H7 (cell line): ENCODE measurements around the gene KANSL1L. TPM values are rescaled to one million over a fixed set of nuclear protein-coding genes. Genes with fewer than 3 reads are reported as not detected.
A peak's percentile ranks its signal among the peaks of the same experiment; 100 is the strongest.

Experiments used
- DNase-seq: peaks from one replicate; pipeline ENCODE4 v3.0.0; 2012
- H3K27me3 ChIP-seq: 2 replicates; pipeline ENCODE4 v1.6.0; 2011; ENCODE audit warnings: mild to moderate bottlenecking, low read length; ENCODE audit not compliant: control insufficient read depth, insufficient read depth
- H3K36me3 ChIP-seq: replicated peaks from 2 replicates; pipeline ENCODE4 v1.5.1; 2011; ENCODE audit warnings: low read length; ENCODE audit not compliant: control insufficient read depth, insufficient read depth
- H3K4me3 ChIP-seq: 2 replicates; pipeline ENCODE4 v1.5.1; 2011; ENCODE audit warnings: low read depth, mild to moderate bottlenecking, control low read depth, low read length, moderate library complexity; ENCODE audit not compliant: insufficient read depth
- total RNA-seq: library from RNA; depleted of rRNA; stranded (reverse); fragments of >200 nt; shearing (Covaris generic); gene quantifications from 2 replicates; pipeline ENCODE4 v1.2.3, GENCODE V29; 2014

The KANSL1L gene
- total RNA-seq, 1 experiment from 2014 or later: 8.9 TPM

DNA sequence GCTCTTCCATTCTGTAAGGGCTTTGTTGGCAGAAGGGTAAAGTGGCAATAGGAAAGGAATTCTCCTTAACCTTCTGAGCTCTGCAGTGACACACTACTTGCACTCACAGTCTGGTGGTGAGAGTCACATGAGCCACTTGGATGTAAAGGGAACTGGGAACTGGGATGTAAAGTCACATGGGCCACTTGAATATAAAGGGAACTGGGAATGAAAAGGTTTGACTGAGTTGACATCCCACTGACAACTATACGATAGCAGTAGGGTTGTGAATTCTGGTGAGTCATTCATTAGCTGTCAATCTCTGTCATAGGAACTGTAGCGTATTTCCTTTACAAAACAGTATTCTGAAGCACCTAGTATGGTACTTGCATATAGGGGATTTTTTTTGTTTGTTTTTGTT is 163.3 kb downstream of the KANSL1L start:
- no peaks in the 10 kb centered on the region for H3K27me3 ChIP-seq
- peaks cover 6% of the 10 kb centered on the region for H3K36me3 ChIP-seq
- no peak overlapping the region for H3K4me3 ChIP-seq
- no peak for DNase-seq

GRCh38 chr2:210004881-210005280 is 166.3 kb downstream of the KANSL1L start:
- DNase-seq: no peak
- H3K4me3 ChIP-seq: no peak overlapping the region
- H3K36me3 ChIP-seq: peaks cover 4% of the 10 kb centered on the region
- no peaks in the 10 kb centered on the region for H3K27me3 ChIP-seq

- H3K4me3 ChIP-seq: peak overlapping the region; percentile 98
Observed at GRCh38 chr2:210003359-210003758, 167.8 kb downstream of the KANSL1L start.

GRCh38 chr2:210002158-210003157 is 168.8 kb downstream of the KANSL1L start, which contains the start of gene RPE:
Gene RPE (plus strand): TSS chr2:210002638. CDS start chr2:210002662, 24 bp downstream.
- Histone ChIP-seq H3K36me3 (peaks cover 2% of the 10 kb centered on the region; the same call in 1 of the 2 replicates), H3K4me3 (peak within 1 kb of the TSS; percentile 98), H3K27me3 (no peaks in the 10 kb centered on the region)
- peak; percentile 94 for DNase-seq

More at GRCh38 chr2:210003359-210003758, 167.8 kb downstream of the KANSL1L start:
- peaks cover 2% of the 10 kb centered on the region; the same call in 1 of the 2 replicates for H3K36me3 ChIP-seq
- no peak for DNase-seq
- no peaks in the 10 kb centered on the region for H3K27me3 ChIP-seq

- Histone ChIP-seq H3K27me3 (no peaks in the 10 kb centered on the region), H3K36me3 (peaks cover 2% of the 10 kb centered on the region; the same call in 1 of the 2 replicates), H3K4me3 (no peak overlapping the region)
- no peak for DNase-seq
Observed at GRCh38 chr2:210000464-210001324, 170.5 kb downstream of the KANSL1L start.

GRCh38 chr2:209998596-209998995 is 172.6 kb downstream of the KANSL1L start:
- no peaks in the 10 kb centered on the region for H3K36me3 ChIP-seq
- no peak for DNase-seq
- H3K27me3 ChIP-seq: no peaks in the 10 kb centered on the region
- no peak overlapping the region for H3K4me3 ChIP-seq

- H3K4me3 ChIP-seq: no peak overlapping the region
- H3K27me3 ChIP-seq: no peaks in the 10 kb centered on the region
- no peaks in the 10 kb centered on the region for H3K36me3 ChIP-seq
- no peak for DNase-seq
Observed at GRCh38 chr2:209993968-209994367, 177.2 kb downstream of the KANSL1L start.

DNA sequence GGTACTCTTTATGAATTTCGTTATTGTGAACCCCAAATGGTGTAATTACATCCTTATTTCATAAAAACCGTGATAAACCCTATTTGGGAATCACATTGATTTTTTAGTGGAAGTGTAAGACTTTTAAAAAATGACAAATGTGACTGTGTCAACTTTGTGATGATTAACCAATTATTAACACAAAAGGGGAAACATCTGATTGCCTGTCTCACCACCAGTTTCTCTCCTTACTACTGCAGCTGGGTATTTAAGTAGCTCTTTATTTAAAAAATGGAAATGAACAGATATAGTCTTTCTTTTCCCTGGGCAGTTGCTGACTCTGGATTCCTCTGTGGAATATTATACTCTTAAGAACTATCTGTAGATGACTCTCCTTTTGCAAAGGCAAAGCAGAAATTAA is 180.4 kb downstream of the KANSL1L start:
- H3K4me3 ChIP-seq: no peak overlapping the region
- H3K36me3 ChIP-seq: no peaks in the 10 kb centered on the region
- H3K27me3 ChIP-seq: no peaks in the 10 kb centered on the region
- no peak for DNase-seq

DNA sequence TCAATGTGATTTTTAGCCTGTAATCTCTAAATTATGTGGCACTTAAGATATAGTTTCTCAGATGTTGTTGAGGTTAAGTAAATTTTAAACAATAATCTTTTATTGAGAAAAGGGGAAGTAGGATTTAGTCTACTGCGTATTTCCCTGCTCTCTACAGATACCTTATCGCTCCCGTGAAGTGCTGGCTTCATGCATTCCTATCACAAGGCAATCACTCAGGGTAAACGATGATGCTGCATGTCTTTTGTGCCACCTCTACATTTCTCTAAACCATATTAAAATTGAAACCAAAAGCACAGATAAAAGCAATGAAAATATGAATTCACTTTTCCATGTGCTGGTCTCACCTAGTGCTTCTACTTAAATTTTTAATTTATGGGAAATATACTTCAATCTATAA is 183.2 kb downstream of the KANSL1L start:
- DNase-seq: no peak
- no peak overlapping the region for H3K4me3 ChIP-seq
- no peaks in the 10 kb centered on the region for H3K36me3 ChIP-seq
- H3K27me3 ChIP-seq: no peaks in the 10 kb centered on the region

DNA sequence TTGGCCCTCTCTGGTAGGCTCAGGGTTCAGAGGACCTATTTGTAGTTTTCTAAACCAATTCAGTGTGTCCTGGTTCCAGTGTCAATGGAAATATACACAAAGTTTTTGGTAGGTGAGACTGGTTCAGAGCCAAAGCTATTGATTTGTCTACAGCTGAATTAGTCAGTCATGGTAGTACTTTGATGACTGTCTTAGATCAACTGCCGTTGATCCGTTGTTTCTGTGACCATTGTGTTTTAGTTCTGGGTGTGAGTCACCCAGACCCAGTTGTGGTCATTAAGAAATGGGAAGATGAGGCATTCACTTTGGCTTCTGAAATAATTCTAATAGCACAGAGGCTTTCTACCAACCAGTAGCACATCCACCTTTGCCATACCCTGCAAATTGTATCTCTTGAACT is 184.8 kb downstream of the KANSL1L start:
- H3K27me3 ChIP-seq: no peaks in the 10 kb centered on the region
- no peak for DNase-seq
- H3K36me3 ChIP-seq: no peaks in the 10 kb centered on the region
- no peak overlapping the region for H3K4me3 ChIP-seq

- Histone ChIP-seq H3K4me3 (no peak overlapping the region), H3K36me3 (no peaks in the 10 kb centered on the region), H3K27me3 (no peaks in the 10 kb centered on the region)
- no peak for DNase-seq
Observed at GRCh38 chr2:209985874-209986273, 185.3 kb downstream of the KANSL1L start.

DNA sequence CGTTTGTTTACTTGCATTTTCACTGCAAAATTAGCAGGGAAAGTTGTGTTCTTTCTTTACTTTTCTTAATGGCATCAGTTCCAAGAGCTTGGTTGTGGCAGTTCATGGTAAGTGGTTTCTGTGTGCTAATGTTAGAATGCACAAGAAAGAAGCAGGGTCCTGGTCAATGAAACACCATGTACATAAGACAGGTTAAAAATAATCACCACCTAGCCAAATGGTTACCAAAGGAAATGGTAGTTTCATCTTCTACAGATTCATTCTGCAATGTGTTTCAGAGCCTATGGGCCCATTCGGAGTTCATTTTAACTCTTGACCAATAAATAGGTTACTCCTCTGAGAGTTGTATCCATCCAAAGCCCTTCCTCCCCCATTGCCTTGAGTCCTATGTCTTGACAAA is 186.9 kb downstream of the KANSL1L start:
- no peak for DNase-seq
- no peak overlapping the region for H3K4me3 ChIP-seq
- no peaks in the 10 kb centered on the region for H3K27me3 ChIP-seq
- no peaks in the 10 kb centered on the region for H3K36me3 ChIP-seq

GRCh38 chr2:209977386-209978239 is 193.6 kb downstream of the KANSL1L start:
- no peaks in the 10 kb centered on the region for H3K36me3 ChIP-seq
- H3K27me3 ChIP-seq: no peaks in the 10 kb centered on the region
- peak; percentile 11 for DNase-seq
- H3K4me3 ChIP-seq: no peak overlapping the region
